GM12878 (cell line): ENCODE data around the gene GLB1L3. TPM values are rescaled to one million over a fixed set of nuclear protein-coding genes. Genes with fewer than 3 reads are reported as not detected.

ENCODE experiments used
- ATAC-seq: fragments of 200-7000 bp; cut with Tn5 transposase; 3 replicates; pipeline ENCODE4 v1.9.1; 2020; ENCODE audit warnings: mild to moderate bottlenecking, moderate library complexity
- BruUV-seq: library from RNA; stranded (reverse); fragments of 400-500 nt; replicated peaks from 2 replicates; lab custom pipeline; 2021; lab: Mats Ljungman, UMichigan
- CTCF ChIA-PET: fragments of 300-600 bp; sonication (Branson Sonifier 250); formaldehyde crosslinking; extraction: SDS; loops from one replicate; lab custom pipeline; 2021; ENCODE audit warnings: inconsistent platforms; lab: Yijun Ruan, JAX
- POLR2A ChIA-PET: fragments of 350-600 bp; formaldehyde crosslinking; extraction: SDS; loops from one replicate; lab custom pipeline; 2021; ENCODE audit warnings: inconsistent platforms; lab: Charles Lee
- RAD21 ChIA-PET: fragments of 300-600 bp; sonication (Branson Sonifier 250); formaldehyde crosslinking; loops from one replicate; lab custom pipeline; 2023; ENCODE audit warnings: antibody characterized with exemption; ENCODE audit not compliant: unreplicated experiment; lab: Charles Lee
- SMC1A ChIA-PET: fragments of 300-600 bp; sonication (Branson Sonifier 250); formaldehyde crosslinking; loops from one replicate; lab custom pipeline; 2023; ENCODE audit not compliant: unreplicated experiment, uncharacterized antibody; lab: Charles Lee
- DNase-seq: peaks from one replicate; pipeline ENCODE4 v3.0.0-alpha.2; 2011; ENCODE audit warnings: low read depth, low spot score
- FAIRE-seq: peaks from 3 replicates; lab custom pipeline; 2011; peaks lifted over from hg19 to GRCh38; lab: Jason Lieb, UNC
- H2AFZ ChIP-seq: 2 replicates; pipeline ENCODE4 v1.6.0; 2011; ENCODE audit warnings: low read depth, low read length, control low read depth; ENCODE audit not compliant: control insufficient read depth
- H3K27ac ChIP-seq: 2 replicates; pipeline ENCODE4 v1.5.1; 2011; ENCODE audit warnings: control low read depth; ENCODE audit not compliant: control insufficient read depth, insufficient read depth
- H3K27me3 ChIP-seq, 2 experiments: replicated peaks in 1 of 2; 2 replicates each; pipeline versions ENCODE4 v1.6.0 to v1.6.1; 2011; ENCODE audit warnings: low read length in 1 of 2; ENCODE audit not compliant: control insufficient read depth in 2 of 2, insufficient read depth in 2 of 2
- H3K36me3 ChIP-seq, 2 experiments: 2 replicates each; pipeline ENCODE4 v1.5.1; 2011; ENCODE audit warnings: low read length in 1 of 2; ENCODE audit not compliant: control insufficient read depth in 2 of 2, insufficient read depth in 2 of 2
- H3K4me1 ChIP-seq: 2 replicates; pipeline ENCODE4 v1.6.1; 2011; ENCODE audit warnings: mild to moderate bottlenecking, low read length, moderate library complexity, mixed read lengths; ENCODE audit not compliant: control insufficient read depth, insufficient read depth
- H3K4me2 ChIP-seq: 2 replicates; pipeline ENCODE4 v1.6.0; 2011; ENCODE audit warnings: control low read depth; ENCODE audit not compliant: control insufficient read depth, insufficient read depth
- H3K4me3 ChIP-seq: fragments of 200-600 bp; sonication (generic); 2 replicates; pipeline ENCODE4 v1.5.1; 2016
- H3K79me2 ChIP-seq: 2 replicates; pipeline ENCODE4 v1.6.0; 2011; ENCODE audit warnings: low read length; ENCODE audit not compliant: control insufficient read depth, insufficient read depth
- H3K9ac ChIP-seq: 2 replicates; pipeline ENCODE4 v1.8.0; 2011; ENCODE audit warnings: low read length, control low read depth, mixed read lengths; ENCODE audit not compliant: control insufficient read depth, insufficient read depth
- H3K9me3 ChIP-seq: replicated peaks from 3 replicates; pipeline ENCODE4 v1.5.1; 2011; ENCODE audit warnings: mild to moderate bottlenecking, low read length; ENCODE audit not compliant: control insufficient read depth, insufficient read depth
- H4K20me1 ChIP-seq: 2 replicates; pipeline ENCODE4 v1.6.0; 2011; ENCODE audit not compliant: control insufficient read depth, insufficient read depth
- ATF3 ChIP-seq: IDR thresholded peaks from 2 replicates; pipeline ENCODE4 v1.6.1; 2011; ENCODE audit warnings: low read depth, mild to moderate bottlenecking, low read length, moderate library complexity, borderline replicate concordance; ENCODE audit errors: extremely low read depth
- CHD4 ChIP-seq: fragments of 200-600 bp; sonication (generic); IDR thresholded peaks from 2 replicates; pipeline ENCODE4 v1.6.1; 2016; ENCODE audit warnings: mild to moderate bottlenecking
- EP300 ChIP-seq, 2 experiments: fragments of 150-350 bp in 1 of 2; IDR thresholded peaks; 2 replicates each; pipeline ENCODE4 v1.6.1; 2011 to 2012; ENCODE audit warnings: low read depth in 2 of 2, low read length in 2 of 2, borderline replicate concordance in 1 of 2, improper control_type of control experiment in 1 of 2, inconsistent platforms in 1 of 2; ENCODE audit not compliant: control insufficient read depth in 1 of 2
- ESRRA ChIP-seq: IDR thresholded peaks from 2 replicates; pipeline ENCODE4 v1.6.1; 2012; ENCODE audit warnings: mild to moderate bottlenecking, low read length, improper control_type of control experiment
- FOXM1 ChIP-seq: IDR thresholded peaks from 2 replicates; pipeline ENCODE4 v1.6.1; 2012; ENCODE audit warnings: low read depth, mild to moderate bottlenecking, inconsistent platforms, low read length, moderate library complexity
- JUNB ChIP-seq: IDR thresholded peaks from 2 replicates; pipeline ENCODE4 v1.6.1; 2016; ENCODE audit warnings: antibody characterized with exemption, mild to moderate bottlenecking
- JUND ChIP-seq: IDR thresholded peaks from 2 replicates; pipeline ENCODE4 v1.6.1; 2012; ENCODE audit warnings: low read depth, mild to moderate bottlenecking, low read length, improper control_type of control experiment, moderate library complexity
- NFXL1 ChIP-seq: fragments of 450-650 bp; IDR thresholded peaks from 2 replicates; pipeline ENCODE4 v1.6.1; 2017; ENCODE audit warnings: antibody characterized with exemption, mild to moderate bottlenecking, borderline replicate concordance
- NRF1 ChIP-seq: conservative IDR thresholded peaks from 2 replicates; pipeline ENCODE4 v1.6.1; 2011; ENCODE audit warnings: mild to moderate bottlenecking, low read depth, low read length, improper control_type of control experiment
- RELB ChIP-seq: fragments of 450-650 bp; IDR thresholded peaks from 2 replicates; pipeline ENCODE4 v1.6.1; 2017; ENCODE audit warnings: low read depth, mild to moderate bottlenecking, moderate library complexity
- RFX5 ChIP-seq: IDR thresholded peaks from 2 replicates; pipeline ENCODE4 v1.6.1; 2011; ENCODE audit warnings: low read depth, low read length, improper control_type of control experiment
- RUNX3 ChIP-seq: IDR thresholded peaks from 2 replicates; pipeline ENCODE4 v1.6.1; 2012; ENCODE audit warnings: low read length, inconsistent platforms
- SMAD1 ChIP-seq: fragments of 450-650 bp; IDR thresholded peaks from 2 replicates; pipeline ENCODE4 v1.6.1; 2018; ENCODE audit warnings: mild to moderate bottlenecking, low read depth; ENCODE audit not compliant: partially characterized antibody
- SRF ChIP-seq, 2 experiments: IDR thresholded peaks; 2 replicates each; pipeline ENCODE4 v1.6.1; 2011; ENCODE audit warnings: low read depth in 2 of 2, low read length in 2 of 2, mild to moderate bottlenecking in 1 of 2, moderate library complexity in 1 of 2
- USF2 ChIP-seq: IDR thresholded peaks from 2 replicates; pipeline ENCODE4 v1.6.1; 2011; ENCODE audit warnings: low read depth, low read length, improper control_type of control experiment, borderline replicate concordance
- YBX1 ChIP-seq: fragments of 450-650 bp; IDR thresholded peaks from 2 replicates; pipeline ENCODE4 v1.6.1; 2016; ENCODE audit warnings: antibody characterized with exemption
- YY1 ChIP-seq: IDR thresholded peaks from 2 replicates; pipeline ENCODE4 v1.6.1; 2011; ENCODE audit warnings: low read depth, mild to moderate bottlenecking, low read length
- ZNF24 ChIP-seq: fragments of 450-650 bp; IDR thresholded peaks from 2 replicates; pipeline ENCODE4 v1.6.1; 2017; ENCODE audit warnings: antibody characterized with exemption, mild to moderate bottlenecking
- ZZZ3 ChIP-seq: IDR thresholded peaks from 2 replicates; pipeline ENCODE4 v1.6.1; 2011; ENCODE audit warnings: low read depth; ENCODE audit not compliant: control insufficient read depth, insufficient read length
- WGBS: methylation state at CpG from one replicate; pipeline ENCODE4 v1.1.6; 2016; ENCODE audit warnings: low lambda C conversion rate; ENCODE audit not compliant: insufficient replicate concordance, insufficient coverage; ENCODE audit errors: missing lambda C conversion rate; 5-methylcytosine and 5-hydroxymethylcytosine counted together
- in situ Hi-C: fragments of 300-500 bp; cut with MboI; formaldehyde crosslinking; loops from 9 replicates; pipeline ENCODE4 v1.14.3; 2018; ENCODE audit warnings: mixed read lengths
- intact Hi-C: fragments of 100-400 bp; cut with micrococcal nuclease; formaldehyde crosslinking; loops from one replicate; pipeline ENCODE4 v1.14.2; 2022; ENCODE audit not compliant: unreplicated experiment
- polyA plus RNA-seq, 11 experiments: library from polyadenylated mRNA; depleted of rRNA in 4 of 11; unstranded in 6 of 11; stranded (reverse) in 5 of 11; fragments of >200 nt; fragmentation: Nextera tagmentation in 4 of 11; fragmentation: Illumina TruSeq in 1 of 11; extraction: Ambion mirVana in 4 of 11; extraction: Trizol in 1 of 11; gene quantifications; 1 replicate in 1 of 11; 2 replicates in 10 of 11; pipeline versions ENCODE4 v1.2.1 to v1.2.3, GENCODE V29; 2011 to 2016; ENCODE audit warnings: inconsistent platforms in 2 of 11, missing spikeins in 2 of 11, low read depth in 1 of 11
- total RNA-seq, 4 experiments: library from RNA; depleted of rRNA in 3 of 4; stranded (reverse); fragments of >200 nt in 3 of 4; fragmentation: Illumina TruSeq in 1 of 4; extraction: Trizol in 1 of 4; gene quantifications; 2 replicates each; pipeline versions ENCODE4 v1.2.1 to v1.2.3, GENCODE V29; 2013 to 2021
- TF ChIP-seq, protein P1 (sequence below), 3 experiments: IDR thresholded peaks in 2 of 3; conservative IDR thresholded peaks in 1 of 3; 2 replicates each; pipeline ENCODE4 v1.5.1; 2011; ENCODE audit warnings: low read depth in 3 of 3, low read length in 3 of 3, mild to moderate bottlenecking in 3 of 3, control low read depth in 2 of 3, moderate library complexity in 2 of 3, inconsistent platforms in 1 of 3, mixed read lengths in 1 of 3; ENCODE audit not compliant: control insufficient read depth in 2 of 3, insufficient read depth in 1 of 3; ENCODE audit errors: extremely low read depth in 1 of 3

GLB1L3 gene
- total and polyA plus RNA-seq, 10 of the 15 experiments (the other 5 are each of a cell fraction or from before 2014, with no cell fraction given), result 0.53 to 2.9 (median 1.9) TPM; not detected in 1

DNA sequence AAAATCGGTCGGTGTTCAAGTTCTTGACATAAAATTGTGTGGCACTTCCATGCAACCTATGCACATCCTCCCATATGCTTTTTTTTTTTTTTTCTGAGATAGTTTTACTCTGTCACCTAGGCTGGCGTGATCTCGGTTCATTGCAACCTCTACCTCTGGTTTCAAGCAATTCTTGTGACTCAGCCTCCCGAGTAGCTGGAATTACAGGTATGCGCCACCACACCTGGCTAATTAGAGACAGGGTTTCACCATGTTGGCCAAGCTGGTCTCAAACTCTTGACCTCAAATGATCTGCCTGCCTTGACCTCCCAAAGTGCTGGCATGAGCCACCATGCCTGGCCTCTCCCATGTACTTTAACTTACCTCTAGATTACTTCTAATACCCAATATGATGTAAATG, 15.0 kb downstream of the GLB1L3 start (continued):
- TF ChIP-seq JUND (no peak), YBX1 (no peak), RUNX3 (no peak), ATF3 (no peak), ZNF24 (no peak), FOXM1 (no peak), SMAD1 (no peak)
- TF ChIP-seq, all 136 proteins: peak for 0

GRCh38 chr11:134292661-134293060, 16.5 kb downstream of the GLB1L3 start:
- BruUV-seq, result no TSS peak

More at GRCh38 chr11:134292661-134293060, 16.5 kb downstream of the GLB1L3 start:
- no peaks in the 10 kb centered on the region for H3K79me2 ChIP-seq
- in situ Hi-C loops, result no loop called here
- H4K20me1 ChIP-seq, result no peaks in the 10 kb centered on the region
- no peaks in the 10 kb centered on the region for H3K9me3 ChIP-seq
- ChIA-PET CTCF (no interaction called here), SMC1A (no interaction called here), RAD21 (no interaction called here), POLR2A (no interaction called here)
- H3K4me1 ChIP-seq, result no peaks in the 10 kb centered on the region
- WGBS, result 57% methylated on average over 13 of the region's 15 CpGs
- H2AFZ ChIP-seq, result no peak overlapping the region
- H3K27ac ChIP-seq, result no peak overlapping the region
- H3K27me3 ChIP-seq, result peaks cover 0 to 2% of the 10 kb centered on the region in 2 experiments; a peak in 1 of 4 replicates
- DNase-seq (no peak), ATAC-seq (no peak), FAIRE-seq (no peak)
- no peak overlapping the region for H3K9ac ChIP-seq
- H3K36me3 ChIP-seq, result no peaks in the 10 kb centered on the region
- no peak overlapping the region for H3K4me3 ChIP-seq
- intact Hi-C loops, result no loop called here
- no peak for TF ChIP-seq SRF (IDR thresholded peaks at IDR 0.05; ENCODE audit: low read depth in 2 of 2, low read length in 2 of 2)
- TF ChIP-seq RFX5, result no peak
- TF ChIP-seq NRF1, result no peak
- TF ChIP-seq NFXL1, result no peak
- no peak for TF ChIP-seq YY1
- no peak for TF ChIP-seq CHD4
- TF ChIP-seq, protein P1, sequence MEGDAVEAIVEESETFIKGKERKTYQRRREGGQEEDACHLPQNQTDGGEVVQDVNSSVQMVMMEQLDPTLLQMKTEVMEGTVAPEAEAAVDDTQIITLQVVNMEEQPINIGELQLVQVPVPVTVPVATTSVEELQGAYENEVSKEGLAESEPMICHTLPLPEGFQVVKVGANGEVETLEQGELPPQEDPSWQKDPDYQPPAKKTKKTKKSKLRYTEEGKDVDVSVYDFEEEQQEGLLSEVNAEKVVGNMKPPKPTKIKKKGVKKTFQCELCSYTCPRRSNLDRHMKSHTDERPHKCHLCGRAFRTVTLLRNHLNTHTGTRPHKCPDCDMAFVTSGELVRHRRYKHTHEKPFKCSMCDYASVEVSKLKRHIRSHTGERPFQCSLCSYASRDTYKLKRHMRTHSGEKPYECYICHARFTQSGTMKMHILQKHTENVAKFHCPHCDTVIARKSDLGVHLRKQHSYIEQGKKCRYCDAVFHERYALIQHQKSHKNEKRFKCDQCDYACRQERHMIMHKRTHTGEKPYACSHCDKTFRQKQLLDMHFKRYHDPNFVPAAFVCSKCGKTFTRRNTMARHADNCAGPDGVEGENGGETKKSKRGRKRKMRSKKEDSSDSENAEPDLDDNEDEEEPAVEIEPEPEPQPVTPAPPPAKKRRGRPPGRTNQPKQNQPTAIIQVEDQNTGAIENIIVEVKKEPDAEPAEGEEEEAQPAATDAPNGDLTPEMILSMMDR (IDR thresholded peaks at IDR 0.05 in 2 of 3, conservative IDR thresholded peaks at IDR 0.05 in 1 of 3; ENCODE audit: control insufficient read depth in 2 of 3, extremely low read depth in 1 of 3, insufficient read depth in 1 of 3, low read depth in 3 of 3, low read length in 3 of 3), result no peak
- no peak for TF ChIP-seq ESRRA
- no peak for TF ChIP-seq USF2
- TF ChIP-seq JUNB, result no peak
- TF ChIP-seq EP300 (IDR thresholded peaks at IDR 0.05; ENCODE audit: borderline replicate concordance in 1 of 2, control insufficient read depth in 1 of 2, low read depth in 2 of 2, low read length in 2 of 2), result no peak
- no peak for TF ChIP-seq FOXM1
- no peak for TF ChIP-seq ZZZ3
- TF ChIP-seq RELB, result no peak
- H3K4me2 ChIP-seq, result no peak overlapping the region
